Ishikawa (cell line): ENCODE measurements around the gene ZNF184.

Experiments
- CEBPB ChIP-seq: IDR thresholded peaks from 2 replicates; pipeline ENCODE4 v1.6.1; 2012
- EP300 ChIP-seq: IDR thresholded peaks from 2 replicates; pipeline ENCODE4 v1.6.1; 2012; ENCODE audit warnings: borderline replicate concordance
- RAD21 ChIP-seq: IDR thresholded peaks from 2 replicates; pipeline ENCODE4 v1.6.1; 2012; ENCODE audit warnings: low read depth
- TEAD4 ChIP-seq: IDR thresholded peaks from 2 replicates; pipeline ENCODE4 v1.6.1; 2012
- ZBTB7A ChIP-seq: IDR thresholded peaks from 2 replicates; pipeline ENCODE4 v1.6.1; 2012; ENCODE audit warnings: low read depth
- TF ChIP-seq, protein P1 (sequence below): IDR thresholded peaks from 2 replicates; pipeline ENCODE4 v1.6.1; 2012

Gene ZNF184

DNA sequence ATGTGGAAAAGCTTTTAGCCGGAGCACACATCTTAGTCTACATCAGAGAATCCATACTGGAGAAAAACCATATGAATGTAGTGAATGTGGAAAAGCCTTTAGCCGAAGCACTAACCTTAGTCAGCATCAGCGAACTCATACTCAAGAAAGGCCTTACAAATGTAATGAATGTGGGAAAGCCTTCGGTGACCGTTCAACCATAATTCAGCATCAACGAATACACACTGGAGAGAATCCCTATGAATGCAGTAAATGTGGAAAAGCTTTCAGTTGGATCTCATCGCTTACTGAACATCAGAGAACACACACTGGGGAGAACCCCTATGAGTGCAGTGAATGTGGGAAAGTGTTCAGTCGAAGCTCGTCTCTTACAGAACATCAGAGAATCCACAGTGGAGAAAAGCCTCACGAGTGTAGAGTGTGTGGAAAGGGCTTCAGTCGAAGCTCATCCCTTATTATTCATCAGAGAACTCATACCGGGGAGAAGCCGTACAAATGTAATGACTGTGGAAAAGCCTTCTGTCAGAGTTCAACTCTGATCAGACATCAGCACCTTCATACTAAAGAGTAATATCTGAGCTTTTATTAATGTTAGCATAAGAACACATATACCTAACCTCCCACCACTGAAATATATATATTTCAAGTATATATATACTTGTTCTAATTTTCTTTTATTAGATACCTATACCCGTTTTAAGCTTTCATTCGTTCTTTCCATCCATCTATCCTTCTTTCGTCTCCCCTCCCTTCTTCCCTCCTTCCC lies 71.8 kb downstream of the ZNF184 start:
- TF ChIP-seq RAD21 (no peak), EP300 (no peak), ZBTB7A (no peak), CEBPB (no peak), TEAD4 (no peak)
- TF ChIP-seq, protein P1, sequence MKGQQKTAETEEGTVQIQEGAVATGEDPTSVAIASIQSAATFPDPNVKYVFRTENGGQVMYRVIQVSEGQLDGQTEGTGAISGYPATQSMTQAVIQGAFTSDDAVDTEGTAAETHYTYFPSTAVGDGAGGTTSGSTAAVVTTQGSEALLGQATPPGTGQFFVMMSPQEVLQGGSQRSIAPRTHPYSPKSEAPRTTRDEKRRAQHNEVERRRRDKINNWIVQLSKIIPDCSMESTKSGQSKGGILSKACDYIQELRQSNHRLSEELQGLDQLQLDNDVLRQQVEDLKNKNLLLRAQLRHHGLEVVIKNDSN, result no peak
